Skeletal muscle satellite cell (primary cell): ENCODE data around the gene CPT2.

ENCODE experiments used
- H3K27me3 ChIP-seq: 2 replicates; pipeline ENCODE4 v1.7.0; 2013; ENCODE audit warnings: low read length; ENCODE audit not compliant: control insufficient read depth, insufficient read depth
- H3K36me3 ChIP-seq: 2 replicates; pipeline ENCODE4 v1.7.0; 2013; ENCODE audit warnings: mild to moderate bottlenecking, control low read depth, low read length; ENCODE audit not compliant: insufficient read depth
- H3K4me1 ChIP-seq: 2 replicates; pipeline ENCODE4 v1.7.0; 2013; ENCODE audit warnings: low read length; ENCODE audit not compliant: control insufficient read depth, insufficient read depth
- H3K4me2 ChIP-seq: 2 replicates; pipeline ENCODE4 v1.7.0; 2013; ENCODE audit warnings: mild to moderate bottlenecking, low read length
- H3K4me3 ChIP-seq: 2 replicates; pipeline ENCODE4 v1.7.0; 2013; ENCODE audit warnings: low read length
- H3K9ac ChIP-seq: 2 replicates; pipeline ENCODE4 v1.7.0; 2013; ENCODE audit warnings: mild to moderate bottlenecking, low read depth, low read length, moderate library complexity
- H3K9me3 ChIP-seq: replicated peaks from 2 replicates; pipeline ENCODE4 v1.7.0; 2013; ENCODE audit warnings: mild to moderate bottlenecking, control low read depth, low read length

Gene CPT2

GRCh38 chr1:53256511-53257453, 60.2 kb downstream of the CPT2 start:
- no peaks in the 10 kb centered on the region for H3K4me1 ChIP-seq
- H3K4me2 ChIP-seq = no peak overlapping the region
- no peaks in the 10 kb centered on the region for H3K9me3 ChIP-seq
- H3K4me3 ChIP-seq = no peak overlapping the region
- H3K9ac ChIP-seq = no peak overlapping the region
- H3K36me3 ChIP-seq = peaks cover 36% of the 10 kb centered on the region
- no peaks in the 10 kb centered on the region for H3K27me3 ChIP-seq

DNA sequence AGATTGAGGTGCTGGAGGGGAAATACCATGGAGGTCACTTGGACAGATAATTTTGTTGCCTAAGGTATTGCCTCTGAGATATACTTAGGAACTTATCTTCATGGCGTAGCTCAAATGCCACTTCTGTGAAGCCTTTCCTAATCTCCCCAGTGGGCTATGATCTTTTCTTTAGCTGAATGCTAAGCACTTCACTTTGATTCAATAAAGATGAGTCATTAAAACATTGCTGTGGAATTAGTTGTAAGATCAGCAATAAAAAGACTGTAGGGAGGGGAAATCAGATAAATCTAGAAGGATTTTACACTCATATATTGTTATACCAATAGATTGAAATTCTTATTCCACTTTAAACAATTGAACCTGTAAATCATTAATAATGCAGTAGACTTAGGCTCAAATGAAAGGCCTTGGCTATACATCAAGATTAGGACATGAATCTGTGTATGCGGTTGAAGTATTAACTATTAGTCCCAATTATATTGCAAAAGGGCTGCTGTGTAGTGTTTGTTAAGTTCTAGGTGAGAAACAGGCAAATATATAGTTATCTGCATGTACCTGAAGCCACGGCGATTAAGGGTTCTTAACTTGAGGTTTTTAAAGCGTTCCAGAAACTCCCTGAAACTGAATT, 60.9 kb downstream of the CPT2 start:
- Histone ChIP-seq H3K27me3 (no peaks in the 10 kb centered on the region), H3K4me3 (no peak overlapping the region), H3K9me3 (no peaks in the 10 kb centered on the region), H3K36me3 (peaks cover 43% of the 10 kb centered on the region), H3K9ac (no peak overlapping the region), H3K4me2 (no peak overlapping the region), H3K4me1 (no peaks in the 10 kb centered on the region)

- no peak overlapping the region for H3K4me3 ChIP-seq
- peaks cover 48% of the 10 kb centered on the region for H3K36me3 ChIP-seq
- no peaks in the 10 kb centered on the region for H3K27me3 ChIP-seq
- no peaks in the 10 kb centered on the region for H3K4me1 ChIP-seq
- H3K4me2 ChIP-seq = no peak overlapping the region
- no peaks in the 10 kb centered on the region for H3K9me3 ChIP-seq
- no peak overlapping the region for H3K9ac ChIP-seq
Measured at GRCh38 chr1:53258216-53258615, 61.6 kb downstream of the CPT2 start.

DNA sequence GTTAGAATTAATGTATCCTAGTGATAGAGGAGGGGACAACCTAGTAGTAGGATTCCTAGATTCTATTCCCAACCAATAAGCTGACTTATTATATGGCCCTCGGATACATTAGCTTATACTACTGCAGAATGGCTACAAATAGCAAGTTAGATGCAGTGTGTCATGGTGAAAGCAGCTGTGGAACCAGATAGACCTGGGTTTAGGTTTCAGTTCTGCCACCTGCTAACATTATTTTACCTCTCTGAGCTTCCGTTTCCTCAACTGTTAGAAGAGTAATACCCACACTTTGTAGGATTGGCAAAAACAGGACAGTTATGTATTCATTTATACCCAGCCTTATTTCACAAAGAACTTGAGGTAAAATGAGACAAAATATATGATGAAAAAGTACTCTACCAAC, 63.3 kb downstream of the CPT2 start:
- no peaks in the 10 kb centered on the region for H3K4me1 ChIP-seq
- peaks cover 45% of the 10 kb centered on the region for H3K36me3 ChIP-seq

DNA sequence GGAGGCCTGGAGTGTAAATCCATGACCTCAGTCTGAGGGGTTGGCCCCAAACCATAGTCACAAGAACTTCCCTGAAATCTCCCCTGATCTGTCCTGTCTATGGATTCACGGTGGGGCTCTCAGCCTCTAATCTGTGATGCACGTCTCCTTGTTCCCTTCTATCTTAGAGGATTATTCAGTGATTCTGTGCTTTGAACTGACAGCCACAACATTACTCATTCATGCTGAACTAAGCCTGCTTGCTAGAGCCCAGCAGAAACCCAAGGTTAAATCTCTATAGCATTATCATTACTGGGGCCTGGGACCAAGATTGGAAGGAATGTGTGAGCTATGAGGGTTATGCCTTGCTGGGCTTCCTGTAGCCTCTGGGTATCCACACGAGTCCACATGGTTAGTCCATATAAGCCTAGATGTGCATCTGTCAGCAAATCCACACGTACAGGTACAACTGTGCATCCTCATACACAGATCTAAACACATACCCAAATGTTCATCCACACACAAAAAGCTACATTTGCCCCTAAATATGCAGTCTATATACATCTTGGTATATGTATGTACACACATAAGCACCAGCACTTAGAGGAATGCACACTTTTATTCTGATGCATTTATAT, 64.1 kb downstream of the CPT2 start:
- Histone ChIP-seq H3K9ac (no peak overlapping the region), H3K9me3 (no peaks in the 10 kb centered on the region), H3K4me3 (no peak overlapping the region), H3K4me2 (no peak overlapping the region), H3K27me3 (no peaks in the 10 kb centered on the region), H3K4me1 (no peaks in the 10 kb centered on the region), H3K36me3 (peaks cover 39% of the 10 kb centered on the region)

More for the DNA sequence above, 63.3 kb downstream of the CPT2 start:
- no peak overlapping the region for H3K9ac ChIP-seq
- H3K4me2 ChIP-seq = no peak overlapping the region
- no peaks in the 10 kb centered on the region for H3K9me3 ChIP-seq
- H3K27me3 ChIP-seq = no peaks in the 10 kb centered on the region
- no peak overlapping the region for H3K4me3 ChIP-seq

DNA sequence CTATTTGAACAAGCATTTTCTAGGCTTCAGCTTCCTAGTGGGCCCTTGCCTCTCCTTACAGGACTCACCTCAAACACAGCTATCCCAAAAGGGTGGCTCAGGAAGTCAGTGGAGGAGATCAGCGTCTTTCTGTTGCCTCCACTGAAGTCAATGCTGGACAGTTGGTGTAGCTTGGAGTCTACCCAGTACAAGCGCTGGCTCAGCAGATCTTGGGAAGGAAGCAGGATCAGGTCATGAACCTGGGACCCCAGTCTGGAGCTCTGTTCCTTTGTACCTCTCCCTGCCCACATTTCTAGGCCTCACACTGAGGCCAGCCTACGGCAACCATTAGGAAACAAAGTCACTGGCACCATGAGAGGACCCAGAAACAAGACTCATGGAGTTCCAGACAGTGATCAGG, 65.4 kb downstream of the CPT2 start:
- Histone ChIP-seq H3K36me3 (peaks cover 37% of the 10 kb centered on the region), H3K9me3 (no peaks in the 10 kb centered on the region), H3K27me3 (no peaks in the 10 kb centered on the region), H3K9ac (no peak overlapping the region), H3K4me3 (no peak overlapping the region), H3K4me2 (no peak overlapping the region), H3K4me1 (no peaks in the 10 kb centered on the region)
